IPS DF 19.7 (cell line): ENCODE results near the gene CD80.

Source experiments
- DNase-seq: peaks from one replicate; pipeline ENCODE4 v3.0.0-alpha.2; 2013; ENCODE audit warnings: low read depth, low spot score

CD80 gene

GRCh38 chr3:119497820-119498185, 61.6 kb downstream of the CD80 start:
- DNase-seq: no peak

GRCh38 chr3:119494597-119494996, 64.8 kb downstream of the CD80 start:
- no peak for DNase-seq

- no peak for DNase-seq
These were observed 66.6 kb downstream of the CD80 start for GRCh38 chr3:119492810-119493209.

- no peak for DNase-seq
These were observed 67.3 kb downstream of the CD80 start for GRCh38 chr3:119492128-119492527.

- no peak for DNase-seq
These were observed 69.3 kb downstream of the CD80 start for GRCh38 chr3:119490153-119490552.

GRCh38 chr3:119485563-119485962, 73.9 kb downstream of the CD80 start:
- no peak for DNase-seq

GRCh38 chr3:119483101-119483500, 76.3 kb downstream of the CD80 start:
- no peak for DNase-seq

GRCh38 chr3:119481079-119481478, 78.3 kb downstream of the CD80 start:
- no peak for DNase-seq
